NCI-H187 treated with DMSO at 0.1 percent for 48 hours (cell line): ENCODE measurements around the gene ABCA13.

Experiments used
- DNase-seq: peaks from one replicate; lab custom pipeline; 2025; lab: John Stamatoyannopoulos, UW

ABCA13 gene

GRCh38 chr7:48428091-48428684, 256.9 kb downstream of the ABCA13 start:
- DNase-seq: no peak

DNA sequence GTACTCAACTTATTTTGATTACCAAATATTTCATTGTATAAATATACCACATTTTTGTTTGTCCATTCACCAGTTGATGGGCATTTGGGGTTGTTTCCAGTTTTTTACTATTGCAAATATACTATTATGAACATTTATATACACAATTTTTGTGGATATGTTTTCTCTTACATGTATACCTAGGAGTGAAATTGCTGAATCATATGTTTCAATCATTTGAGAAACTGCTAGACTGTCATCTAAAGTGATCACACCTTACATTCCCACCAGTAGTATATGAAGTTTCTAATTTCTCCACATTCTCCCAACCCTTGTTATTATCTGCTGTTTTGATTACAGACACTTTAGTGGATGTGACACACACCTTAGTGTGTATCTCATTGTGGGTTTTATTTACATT, 257.9 kb downstream of the ABCA13 start:
- DNase-seq: no peak

- DNase-seq: no peak
Observed at GRCh38 chr7:48438206-48438605, 266.9 kb downstream of the ABCA13 start.

- no peak for DNase-seq
Observed at GRCh38 chr7:48441848-48442492, 270.7 kb downstream of the ABCA13 start.

DNA sequence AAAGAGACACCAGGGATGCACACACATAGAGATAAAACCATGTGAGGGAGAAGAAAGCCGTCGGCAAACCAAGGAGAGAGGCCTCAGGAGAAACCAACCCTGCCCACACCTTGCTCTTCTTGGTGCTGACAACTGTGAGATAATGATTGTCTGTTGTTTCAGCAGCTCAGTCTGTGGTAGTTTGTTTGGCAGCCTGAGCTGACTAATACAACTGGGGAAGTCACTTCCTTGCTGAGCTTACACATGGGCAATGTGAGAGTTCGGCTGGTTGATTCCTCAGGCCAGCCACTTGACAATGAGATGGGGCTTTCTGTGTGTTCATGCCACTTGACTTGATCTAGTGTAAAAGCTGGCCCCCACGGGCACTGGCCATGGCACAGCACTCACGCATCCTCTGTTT, 271.8 kb downstream of the ABCA13 start:
- no peak for DNase-seq

- no peak for DNase-seq
Observed at GRCh38 chr7:48446721-48447120, 275.5 kb downstream of the ABCA13 start.

GRCh38 chr7:48452218-48452617, 281.0 kb downstream of the ABCA13 start:
- DNase-seq: no peak

DNA sequence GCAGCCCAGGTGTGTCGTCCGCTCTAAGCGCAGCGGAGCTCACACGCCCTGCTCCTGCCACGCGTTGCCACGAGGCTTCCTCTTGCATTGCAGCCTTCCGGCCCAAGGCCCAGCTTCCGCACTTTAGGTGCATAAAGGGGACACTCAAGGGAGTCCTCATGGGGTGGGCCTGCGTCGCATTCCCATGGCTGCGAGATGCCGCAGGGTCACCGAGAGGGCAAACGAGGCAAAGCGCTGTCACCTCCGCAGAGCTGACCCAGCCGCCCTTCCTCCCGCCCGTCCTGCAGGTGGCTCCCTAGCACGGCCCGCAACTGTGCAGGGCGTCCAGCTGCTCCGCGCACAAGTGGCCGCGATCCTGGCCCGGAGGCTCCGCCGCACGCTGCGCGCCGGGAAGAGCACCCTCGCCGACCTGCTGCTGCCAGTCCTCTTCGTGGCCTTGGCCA, 283.5 kb downstream of the ABCA13 start:
- DNase-seq: no peak

DNA sequence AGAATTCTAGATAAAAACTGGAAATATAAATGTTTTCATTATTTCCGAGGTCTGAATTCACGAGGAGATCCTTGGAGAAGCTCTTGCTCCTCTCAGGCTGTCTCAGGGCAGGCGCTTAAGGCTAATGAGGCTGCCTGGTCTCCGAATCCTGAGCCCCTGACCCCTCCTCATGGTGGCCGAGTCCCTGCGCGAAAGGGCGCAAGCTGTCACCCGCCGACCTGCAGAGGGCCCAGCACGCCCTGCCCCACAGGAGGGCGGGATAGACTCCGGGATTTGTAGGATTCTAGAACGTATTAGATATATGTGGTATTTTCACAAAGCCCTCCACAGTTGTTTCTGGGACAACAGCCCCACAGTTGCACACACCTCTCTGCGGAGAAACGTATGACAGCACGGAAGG, 284.1 kb downstream of the ABCA13 start:
- DNase-seq: no peak

- no peak for DNase-seq
Observed at GRCh38 chr7:48458701-48459524, 287.7 kb downstream of the ABCA13 start.

DNA sequence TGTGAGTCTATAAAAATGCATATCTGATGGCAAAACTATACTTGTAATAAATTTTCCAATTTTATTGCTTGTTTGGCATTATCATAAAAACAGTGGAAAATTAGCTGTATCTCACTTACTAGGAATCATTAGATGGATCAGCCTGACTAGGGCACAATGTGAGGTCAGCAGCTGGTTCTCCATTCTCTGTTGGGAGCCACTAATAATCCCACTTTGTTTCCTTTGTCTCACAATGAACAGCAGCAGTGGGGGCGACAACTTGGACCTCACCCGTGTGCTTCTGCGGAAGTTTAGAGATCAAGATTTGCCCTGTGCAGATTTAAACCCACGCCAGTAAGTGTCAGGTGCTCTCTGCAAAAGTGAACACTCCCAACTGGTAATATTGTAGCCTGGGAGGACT, 295.5 kb downstream of the ABCA13 start:
- no peak for DNase-seq

DNA sequence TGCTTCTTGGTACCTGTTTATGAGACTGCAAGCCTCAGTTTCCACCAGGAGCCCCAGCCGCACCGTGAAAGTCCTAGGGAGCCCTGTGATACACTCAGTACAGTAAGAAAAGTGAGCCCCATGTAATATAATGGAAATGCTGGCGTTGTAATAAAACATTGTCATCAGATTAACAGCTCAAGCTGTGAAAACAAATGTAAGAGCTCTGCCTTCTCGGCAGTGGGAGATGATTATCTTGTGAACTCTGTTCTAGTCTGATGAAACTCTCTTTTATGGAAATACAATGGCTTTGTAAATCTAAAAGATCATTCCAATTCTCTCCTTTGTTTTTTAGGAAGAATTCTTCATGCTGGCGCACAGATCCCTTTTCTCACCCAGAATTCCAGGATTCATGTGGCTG, 299.9 kb downstream of the ABCA13 start:
- no peak for DNase-seq

DNA sequence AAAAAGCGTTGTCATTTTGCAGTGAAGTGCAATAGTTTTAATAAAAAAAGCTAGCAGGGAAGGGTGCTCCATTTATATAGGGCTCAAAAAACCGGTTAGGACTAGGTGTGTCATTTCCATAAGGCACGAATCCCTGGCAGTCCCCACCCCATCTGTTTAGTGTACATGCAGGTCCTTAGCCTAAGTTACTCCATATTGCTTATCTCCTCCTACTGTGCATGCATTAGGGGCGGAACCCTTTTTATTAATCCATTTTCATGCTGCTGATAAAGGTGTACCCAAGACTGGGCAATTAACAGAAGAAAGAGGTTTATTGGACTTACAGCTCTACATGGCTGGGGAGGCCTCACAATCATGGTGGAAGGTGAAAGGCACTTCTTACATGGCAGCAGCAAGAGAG, 301.4 kb downstream of the ABCA13 start:
- DNase-seq: no peak

DNA sequence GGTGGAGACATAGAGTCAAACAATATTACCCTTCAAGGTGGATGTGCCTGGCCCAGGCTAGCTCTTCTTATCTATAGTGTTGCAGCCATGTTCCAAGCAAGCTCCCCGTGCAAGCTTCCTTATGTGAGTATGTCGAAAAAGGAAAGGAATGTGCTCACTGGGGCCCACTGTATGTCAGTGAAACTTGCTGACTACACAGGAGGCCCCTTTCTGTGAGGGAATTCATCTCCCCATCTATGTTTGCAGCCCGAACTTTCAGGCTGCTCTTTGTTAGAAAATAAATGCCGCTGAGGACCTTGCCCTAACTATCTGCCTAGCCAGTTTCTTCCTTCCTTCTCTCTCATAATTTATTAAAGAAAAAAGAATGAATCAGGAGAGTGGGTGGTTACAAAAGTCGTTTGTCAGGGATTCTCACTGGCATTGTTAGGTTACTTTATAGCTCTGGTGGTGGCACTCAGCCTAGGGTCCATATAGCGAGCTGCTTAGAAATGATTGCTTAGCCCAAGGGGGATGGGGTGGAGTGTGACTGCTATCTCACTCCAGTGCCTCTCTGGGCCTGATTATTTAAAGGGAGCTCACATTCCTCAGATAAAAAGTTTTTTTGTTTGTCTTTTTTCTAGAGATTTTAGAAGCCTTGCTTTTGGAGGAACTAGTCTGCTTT, 302.1 kb downstream of the ABCA13 start:
- no peak for DNase-seq

DNA sequence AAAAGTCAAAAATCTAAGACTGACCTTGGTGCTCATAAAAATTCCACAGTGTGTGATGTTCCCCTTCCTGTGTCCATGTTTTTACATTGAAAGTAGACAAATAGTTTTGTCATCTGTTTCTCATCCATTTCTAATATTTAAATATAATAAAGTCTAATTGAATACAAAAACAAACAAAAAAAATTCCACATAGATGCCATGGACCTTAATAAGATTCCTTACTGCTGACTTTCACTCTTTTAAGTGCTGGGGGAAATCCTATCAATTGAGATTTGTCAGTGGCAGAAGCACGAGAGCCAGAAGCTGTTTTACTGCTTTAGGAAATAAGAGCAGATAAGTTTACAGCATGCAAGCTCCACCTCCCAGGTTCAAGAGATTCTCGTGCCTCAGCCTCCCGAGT, 310.0 kb downstream of the ABCA13 start:
- DNase-seq: no peak

DNA sequence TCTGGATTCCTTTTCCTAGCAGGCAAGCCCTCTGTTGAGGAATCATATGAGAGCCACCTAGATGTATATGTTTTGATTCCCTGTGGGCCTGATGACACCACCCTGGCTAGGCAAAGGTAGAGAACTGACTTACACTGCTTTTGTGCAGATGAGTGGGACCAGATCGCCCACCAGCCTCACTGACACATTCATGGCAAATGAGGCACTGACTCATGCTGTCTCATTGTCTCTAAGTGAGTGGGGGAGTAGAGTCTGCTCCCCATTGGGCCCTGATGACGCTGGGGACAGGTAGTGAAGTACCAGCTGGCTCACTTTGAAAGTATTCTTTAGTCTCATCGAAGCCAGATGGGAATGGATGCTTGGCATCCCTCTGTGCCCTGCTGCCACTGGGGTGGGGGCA, 326.3 kb downstream of the ABCA13 start:
- no peak for DNase-seq

DNA sequence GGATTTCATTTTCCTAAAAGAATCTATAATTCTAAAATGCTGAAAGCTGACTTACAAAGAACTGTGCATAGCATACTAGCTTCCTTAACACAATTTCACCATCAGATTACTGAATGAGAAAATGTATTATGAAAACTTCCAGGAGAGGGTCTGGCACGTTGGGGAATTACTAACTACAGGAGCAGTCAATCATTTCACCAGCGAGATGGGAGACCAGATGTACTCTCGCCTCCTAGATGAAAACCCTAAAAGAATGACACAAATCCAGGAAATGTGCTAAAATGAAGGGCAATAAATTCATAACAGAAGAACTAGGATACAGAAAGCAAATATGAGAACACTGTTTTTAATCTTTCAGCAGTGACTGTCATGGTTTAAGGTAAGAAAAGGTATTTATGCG, 330.8 kb downstream of the ABCA13 start:
- DNase-seq: no peak

DNA sequence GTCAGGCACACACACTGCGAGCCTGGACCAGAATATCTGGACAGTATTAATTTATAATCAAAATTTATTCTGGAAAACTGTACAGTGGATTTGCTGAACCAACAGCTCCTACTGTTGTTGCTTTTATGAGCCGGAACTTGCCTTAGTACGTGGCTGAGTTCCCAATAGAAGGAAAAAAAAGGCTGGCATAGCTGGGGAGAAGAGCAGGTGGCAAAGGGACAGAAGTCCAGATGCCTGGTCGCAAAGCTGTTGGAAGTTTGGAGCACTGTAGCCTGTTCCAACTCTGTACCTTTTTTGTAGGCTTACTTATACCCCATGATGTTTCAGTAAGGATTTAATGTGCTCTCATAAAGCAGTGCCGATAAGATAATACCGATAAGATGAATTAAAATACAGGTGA, 333.8 kb downstream of the ABCA13 start:
- no peak for DNase-seq

GRCh38 chr7:48505466-48505865, 334.2 kb downstream of the ABCA13 start:
- DNase-seq: no peak

GRCh38 chr7:48506569-48506968, 335.3 kb downstream of the ABCA13 start:
- no peak for DNase-seq

DNA sequence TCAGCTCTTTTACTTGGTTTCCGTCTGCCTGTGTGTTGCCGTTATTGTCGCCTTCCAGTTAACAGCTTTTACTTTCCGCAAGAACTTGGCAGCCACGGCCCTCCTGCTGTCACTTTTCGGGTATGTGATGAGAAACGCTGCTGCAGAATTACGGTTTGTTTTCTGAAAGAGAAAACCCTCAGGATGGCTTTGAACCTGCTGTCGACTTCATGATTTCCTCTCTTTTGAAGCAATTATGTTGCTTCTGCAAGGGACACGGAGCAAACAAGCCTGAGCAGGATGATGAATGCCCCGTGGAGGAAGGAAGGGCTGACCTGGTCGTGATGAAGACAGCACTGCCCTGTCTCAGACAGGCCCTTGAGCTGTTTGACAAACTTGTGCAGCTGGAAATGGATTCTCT, 339.8 kb downstream of the ABCA13 start:
- DNase-seq: no peak

GRCh38 chr7:48512892-48513291, 341.6 kb downstream of the ABCA13 start:
- no peak for DNase-seq

DNA sequence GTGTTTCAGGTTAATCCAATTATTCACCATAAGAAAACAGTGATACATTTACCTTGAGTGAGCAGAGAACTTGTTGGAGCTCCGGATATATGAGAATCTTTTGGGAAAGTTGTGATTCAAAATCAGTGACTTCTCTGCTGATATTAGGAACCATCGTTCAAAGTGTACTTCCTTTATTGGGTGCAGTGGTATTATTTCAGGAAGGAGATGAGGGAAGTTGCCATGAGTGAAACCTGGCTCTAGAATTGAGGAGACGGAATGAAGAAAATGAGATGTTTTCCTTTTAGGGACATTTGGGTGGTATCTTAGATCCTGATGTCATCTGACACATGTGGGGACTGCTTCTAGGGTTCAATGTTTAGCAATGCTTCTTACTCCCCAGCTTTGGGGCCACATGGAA, 343.9 kb downstream of the ABCA13 start:
- no peak for DNase-seq
